K562 (cell line): ENCODE measurements around the gene ZFR2. TPM values are rescaled to one million over a fixed set of nuclear protein-coding genes. Genes with fewer than 3 reads are reported as not detected.

Experiments
- ATAC-seq: fragments of 200-7000 bp; cut with Tn5 transposase; 3 replicates; pipeline ENCODE4 v1.9.1; 2020; ENCODE audit warnings: moderate library complexity
- BruUV-seq: library from RNA; stranded (reverse); fragments of 400-500 nt; replicated peaks from 2 replicates; lab custom pipeline; 2021; lab: Mats Ljungman, UMichigan
- CTCF ChIA-PET: fragments of 300-600 bp; formaldehyde crosslinking; extraction: SDS; loops from one replicate; lab custom pipeline; 2021; ENCODE audit warnings: low intra/inter-chr PET ratio; lab: Yijun Ruan, JAX
- POLR2A ChIA-PET: fragments of 300-600, 350-650 bp; sonication (Branson Sonifier 250); formaldehyde crosslinking; extraction: SDS; loops from one replicate; lab custom pipeline; 2021; ENCODE audit warnings: antibody characterized with exemption, inconsistent platforms; lab: Yijun Ruan, JAX
- DNase-seq, 4 experiments: peaks; one replicate each; pipeline versions ENCODE4 v3.0.0 to v3.0.0-alpha.2; 2011 to 2018; ENCODE audit warnings: low spot score in 3 of 4, mixed read lengths in 3 of 4; ENCODE audit errors: extremely low read depth in 1 of 4
- FAIRE-seq: peaks from 2 replicates; lab custom pipeline; 2011; peaks lifted over from hg19 to GRCh38; lab: Jason Lieb, UNC
- H2AFZ ChIP-seq: 2 replicates; pipeline ENCODE4 v1.6.0; 2011; ENCODE audit warnings: low read depth, low read length, control low read depth, inconsistent platforms
- H3K27ac ChIP-seq: fragments of 200-600 bp; 3 replicates; pipeline ENCODE4 v1.8.0; 2011; ENCODE audit warnings: low read depth, mild to moderate bottlenecking, control low read depth, inconsistent platforms, low read length, moderate library complexity, mixed read lengths; ENCODE audit errors: extremely low read depth
- H3K27me3 ChIP-seq, 2 experiments: fragments of 300-600 bp in 1 of 2; 2 replicates in 1 of 2; 3 replicates in 1 of 2; pipeline versions ENCODE4 v1.6.0 to v1.8.0; 2011; ENCODE audit warnings: inconsistent platforms in 2 of 2, low read length in 2 of 2, mild to moderate bottlenecking in 1 of 2, mixed read lengths in 1 of 2, moderate library complexity in 1 of 2; ENCODE audit not compliant: control insufficient read depth in 2 of 2, insufficient read depth in 2 of 2
- H3K36me3 ChIP-seq: fragments of 300-600 bp; 3 replicates; pipeline ENCODE4 v1.8.0; 2011; ENCODE audit warnings: mild to moderate bottlenecking, low read length, inconsistent platforms; ENCODE audit not compliant: control insufficient read depth, insufficient read depth
- H3K4me1 ChIP-seq, 2 experiments: fragments of 200-600 bp in 1 of 2; replicated peaks in 1 of 2; 2 replicates in 1 of 2; 3 replicates in 1 of 2; pipeline versions ENCODE4 v1.5.1 to v1.8.0; 2011; ENCODE audit warnings: inconsistent platforms in 2 of 2, low read length in 2 of 2, mild to moderate bottlenecking in 1 of 2, mixed read lengths in 1 of 2, moderate library complexity in 1 of 2; ENCODE audit not compliant: control insufficient read depth in 2 of 2, insufficient read depth in 2 of 2
- H3K4me2 ChIP-seq: 2 replicates; pipeline ENCODE4 v1.6.1; 2011; ENCODE audit warnings: low read length, control low read depth, inconsistent platforms, mixed read lengths; ENCODE audit not compliant: insufficient read depth
- H3K4me3 ChIP-seq: fragments of 200-600 bp; sonication (generic), shearing (Covaris generic); 2 replicates; pipeline ENCODE4 v1.5.1; 2016; ENCODE audit warnings: control low read depth, inconsistent platforms
- H3K79me2 ChIP-seq: fragments of 200-600 bp; 3 replicates; pipeline ENCODE4 v1.8.0; 2011; ENCODE audit warnings: low read length, inconsistent platforms; ENCODE audit not compliant: control insufficient read depth, insufficient read depth
- H3K9ac ChIP-seq, 2 experiments: 2 replicates each; pipeline versions ENCODE4 v1.6.0 to v1.6.1; 2011; ENCODE audit warnings: low read depth in 2 of 2, low read length in 2 of 2, control low read depth in 1 of 2, inconsistent platforms in 1 of 2, mild to moderate bottlenecking in 1 of 2, mixed read lengths in 1 of 2; ENCODE audit not compliant: insufficient read depth in 1 of 2
- H3K9me1 ChIP-seq: one replicate; pipeline ENCODE4 v1.6.0; 2011; ENCODE audit warnings: inconsistent platforms, mild to moderate bottlenecking, low read length, moderate library complexity; ENCODE audit not compliant: control insufficient read depth, insufficient read depth
- H3K9me3 ChIP-seq: replicated peaks from 2 replicates; pipeline ENCODE4 v1.5.1; 2011; ENCODE audit warnings: low read depth, low read length, inconsistent platforms; ENCODE audit not compliant: control insufficient read depth, insufficient read depth
- H4K20me1 ChIP-seq: replicated peaks from 2 replicates; pipeline ENCODE4 v1.6.1; 2011; ENCODE audit warnings: low read length, inconsistent platforms, mixed read lengths; ENCODE audit not compliant: control insufficient read depth, insufficient read depth
- PHB ChIP-seq: fragments of 250-450 bp; sonication (Bioruptor Pico); IDR thresholded peaks from 2 replicates; pipeline ENCODE4 v1.5.0; 2021
- PHF21A ChIP-seq: fragments of 450-650 bp; IDR thresholded peaks from 2 replicates; pipeline ENCODE4 v1.6.1; 2017; ENCODE audit warnings: low read depth, borderline replicate concordance
- PRMT5 ChIP-seq: sonication (generic); formaldehyde crosslinking; IDR thresholded peaks from 2 replicates; pipeline ENCODE4 v1.5.0; 2020; ENCODE audit warnings: missing genetic modification reagents
- RBBP5 ChIP-seq: fragments of 200-600 bp; sonication (generic); IDR thresholded peaks from 2 replicates; pipeline ENCODE4 v1.6.1; 2012; ENCODE audit warnings: borderline replicate concordance, mild to moderate bottlenecking, low read length, control low read depth, inconsistent platforms; ENCODE audit not compliant: insufficient read depth, poor library complexity, severe bottlenecking
- WGBS: fragments of 100-300 bp; shearing (Covaris generic); methylation state at CpG from one replicate; pipeline ENCODE4 v1.1.6; 2016; ENCODE audit warnings: low coverage, mixed read lengths; ENCODE audit not compliant: insufficient coverage; ENCODE audit errors: missing lambda C conversion rate; 5-methylcytosine and 5-hydroxymethylcytosine counted together
- in situ Hi-C: fragments of 300-500 bp; cut with MboI; formaldehyde crosslinking; loops from 4 replicates; pipeline ENCODE4 v1.15.0; 2018; ENCODE audit warnings: inconsistent platforms, mixed read lengths
- intact Hi-C: fragments of 100-400 bp; cut with micrococcal nuclease; formaldehyde crosslinking; loops from 2 replicates; pipeline ENCODE4 v1.14.2; 2022
- polyA plus RNA-seq, 8 experiments: library from polyadenylated mRNA; depleted of rRNA in 4 of 8; stranded (reverse) in 5 of 8; unstranded in 3 of 8; fragments of >200 nt; fragmentation: Nextera tagmentation in 2 of 8; fragmentation: Illumina TruSeq in 1 of 8; extraction: Ambion mirVana in 2 of 8; extraction: Trizol in 1 of 8; gene quantifications; 2 replicates each; pipeline versions ENCODE4 v1.2.1 to v1.2.3, GENCODE V29; 2011 to 2014; ENCODE audit warnings: inconsistent platforms in 1 of 8, missing spikeins in 1 of 8
- total RNA-seq, 7 experiments: library from RNA; depleted of rRNA in 6 of 7; stranded (reverse); fragments of >200 nt in 6 of 7; fragmentation: Illumina TruSeq in 2 of 7; extraction: Trizol in 2 of 7; gene quantifications; 2 replicates each; pipeline versions ENCODE4 v1.2.1 to v1.2.3, GENCODE V29; 2011 to 2021; ENCODE audit warnings: low replicate concordance in 1 of 7
- TF ChIP-seq, protein P1 (sequence below): fragments of 450-650 bp; formaldehyde crosslinking; IDR thresholded peaks from 2 replicates; pipeline ENCODE4 v1.4.0; 2020; ENCODE audit warnings: mild to moderate bottlenecking, moderate library complexity

The ZFR2 gene
- total and polyA plus RNA-seq, 9 of the 15 experiments (the other 6 are each of a cell fraction or from before 2014, with no cell fraction given), result 0.03 to 0.59 (median 0.07) TPM; not detected in 6

DNA sequence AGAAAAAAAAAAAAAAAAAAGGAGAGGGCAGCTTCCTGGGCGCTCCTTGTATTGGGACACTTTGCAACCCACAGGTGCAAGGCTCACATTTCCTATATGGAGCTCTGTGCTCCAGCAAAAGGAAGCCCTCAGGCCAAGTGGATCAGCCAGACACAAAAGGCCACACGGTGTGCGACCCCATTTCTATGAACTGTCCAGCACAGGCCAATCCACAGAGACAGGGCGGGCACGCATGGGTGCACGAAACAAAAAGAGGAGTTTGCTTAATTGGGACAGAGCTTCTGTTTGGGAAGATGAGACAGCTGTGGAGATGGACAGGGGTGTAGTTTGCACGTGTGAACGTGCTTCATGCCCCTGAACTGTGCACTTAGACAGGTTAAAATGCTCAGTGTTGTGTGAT lies 51.1 kb downstream of the ZFR2 start:
- TF ChIP-seq, protein P1, sequence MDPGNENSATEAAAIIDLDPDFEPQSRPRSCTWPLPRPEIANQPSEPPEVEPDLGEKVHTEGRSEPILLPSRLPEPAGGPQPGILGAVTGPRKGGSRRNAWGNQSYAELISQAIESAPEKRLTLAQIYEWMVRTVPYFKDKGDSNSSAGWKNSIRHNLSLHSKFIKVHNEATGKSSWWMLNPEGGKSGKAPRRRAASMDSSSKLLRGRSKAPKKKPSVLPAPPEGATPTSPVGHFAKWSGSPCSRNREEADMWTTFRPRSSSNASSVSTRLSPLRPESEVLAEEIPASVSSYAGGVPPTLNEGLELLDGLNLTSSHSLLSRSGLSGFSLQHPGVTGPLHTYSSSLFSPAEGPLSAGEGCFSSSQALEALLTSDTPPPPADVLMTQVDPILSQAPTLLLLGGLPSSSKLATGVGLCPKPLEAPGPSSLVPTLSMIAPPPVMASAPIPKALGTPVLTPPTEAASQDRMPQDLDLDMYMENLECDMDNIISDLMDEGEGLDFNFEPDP, result no peak
- TF ChIP-seq RBBP5 (no peak), PRMT5 (no peak), PHF21A (no peak), PHB (CRISPR knock-in tag) (no peak)
- intact Hi-C loops, result no loop called here
- POLR2A ChIA-PET, result interaction anchor here (0.5 to 0.9 kb wide), 3 partner anchors 10 to 119 kb away, joined by 3 read pairs; no protein-coding TSS in a partner anchor
- Histone ChIP-seq H3K4me1 (peaks cover 5 to 51% of the 10 kb centered on the region in 2 experiments), H3K36me3 (no peaks in the 10 kb centered on the region), H3K9ac (no peak overlapping the region), H4K20me1 (no peaks in the 10 kb centered on the region), H3K4me3 (no peak overlapping the region), H2AFZ (no peak overlapping the region), H3K9me3 (no peaks in the 10 kb centered on the region), H3K27me3 (no peaks in the 10 kb centered on the region; a peak in 1 of 5 replicates), H3K9me1 (no peaks in the 10 kb centered on the region), H3K27ac (no peak overlapping the region), H3K4me2 (no peak overlapping the region), H3K79me2 (no peaks in the 10 kb centered on the region)
- 53% methylated on average over 7 of the region's 8 CpGs for WGBS
- no TSS peak for BruUV-seq
- CTCF ChIA-PET, result no interaction called here
- no peak for DNase-seq
- no peak for ATAC-seq
- FAIRE-seq, result no peak
- in situ Hi-C loops, result no loop called here
